HG03159 (cell line): Measurements from ENCODE around the gene NANS.

Experiments used
- ATAC-seq: cut with Tn5 transposase; IDR thresholded peaks from one replicate; pipeline ENCODE4 v1.9.1; 2021; ENCODE audit warnings: mild to moderate bottlenecking, moderate library complexity; ENCODE audit not compliant: unreplicated experiment

The NANS gene

GRCh38 chr9:98038958-98039357 is 17.6 kb upstream of the NANS start:
- ATAC-seq: no peak

- no peak for ATAC-seq
Observed at GRCh38 chr9:98039607-98040017, 16.9 kb upstream of the NANS start.

GRCh38 chr9:98040212-98040611 is 16.3 kb upstream of the NANS start:
- ATAC-seq: no peak

- ATAC-seq: no peak
Observed at GRCh38 chr9:98043915-98044314, 12.6 kb upstream of the NANS start.

GRCh38 chr9:98045234-98046179 is 11.0 kb upstream of the NANS start:
- peak; percentile 84 for ATAC-seq

- no peak for ATAC-seq
Observed at GRCh38 chr9:98046180-98046543, 10.4 kb upstream of the NANS start.

GRCh38 chr9:98047002-98047401 is 9.5 kb upstream of the NANS start:
- ATAC-seq: no peak

GRCh38 chr9:98049288-98050072 is 7.1 kb upstream of the NANS start:
- ATAC-seq: no peak

GRCh38 chr9:98050351-98050750 is 6.2 kb upstream of the NANS start:
- ATAC-seq: no peak

GRCh38 chr9:98054376-98054951 is 2.1 kb upstream of the NANS start:
- ATAC-seq: no peak

- no peak for ATAC-seq
Observed at GRCh38 chr9:98057138-98057799, 737 bp downstream of the NANS start.

- ATAC-seq: no peak
Observed at GRCh38 chr9:98062161-98062560, 5.6 kb downstream of the NANS start.

- no peak for ATAC-seq
Observed at GRCh38 chr9:98064623-98065392, 8.3 kb downstream of the NANS start.

- no peak for ATAC-seq
Observed at GRCh38 chr9:98066235-98066634, 9.7 kb downstream of the NANS start.

- no peak for ATAC-seq
Observed at GRCh38 chr9:98067184-98067583, 10.7 kb downstream of the NANS start.

- no peak for ATAC-seq
Observed at GRCh38 chr9:98069551-98069950, 13.0 kb downstream of the NANS start.

- no peak for ATAC-seq
Observed at GRCh38 chr9:98070704-98071103, 14.2 kb downstream of the NANS start.

- ATAC-seq: no peak
Observed at GRCh38 chr9:98071737-98072136, 15.2 kb downstream of the NANS start.

- ATAC-seq: no peak
Observed at GRCh38 chr9:98074115-98074990, 17.8 kb downstream of the NANS start.
